SK-N-SH treated with all-trans-retinoic acid at 6 μM for 48 hours (cell line): ENCODE results near the gene CTIF.

ENCODE experiments used
- BACH2 ChIP-seq: fragments of 250-450 bp; sonication (Bioruptor Pico); IDR thresholded peaks from 2 replicates; pipeline ENCODE4 v1.9.0; 2021; ENCODE audit warnings: mild to moderate bottlenecking, borderline replicate concordance
- CSRNP3 ChIP-seq: fragments of 250-450 bp; sonication (Bioruptor Pico); IDR thresholded peaks from 2 replicates; pipeline ENCODE4 v1.5.1; 2021; ENCODE audit warnings: mild to moderate bottlenecking, moderate library complexity
- ESRRG ChIP-seq: fragments of 250-450 bp; sonication (Bioruptor Pico); IDR thresholded peaks from 2 replicates; pipeline ENCODE4 v1.6.1; 2021; ENCODE audit warnings: mild to moderate bottlenecking
- OSR1 ChIP-seq: fragments of 250-450 bp; sonication (Bioruptor Pico); IDR thresholded peaks from 2 replicates; pipeline ENCODE4 v1.8.0; 2022; ENCODE audit warnings: moderate library complexity, mild to moderate bottlenecking, inconsistent platforms
- PATZ1 ChIP-seq: fragments of 250-450 bp; sonication (Bioruptor Pico); IDR thresholded peaks from 2 replicates; pipeline ENCODE4 v1.8.0; 2020; ENCODE audit warnings: mild to moderate bottlenecking, moderate library complexity, borderline replicate concordance
- PPARA ChIP-seq: fragments of 250-450 bp; sonication (Bioruptor Pico); IDR thresholded peaks from 2 replicates; pipeline ENCODE4 v1.5.0; 2020; ENCODE audit warnings: mild to moderate bottlenecking, borderline replicate concordance
- RARB ChIP-seq: fragments of 250-450 bp; sonication (Bioruptor Pico); IDR thresholded peaks from 2 replicates; pipeline ENCODE4 v1.8.0; 2021; ENCODE audit warnings: mild to moderate bottlenecking, moderate library complexity
- TOX ChIP-seq: fragments of 250-450 bp; sonication (Bioruptor Pico); IDR thresholded peaks from 2 replicates; pipeline ENCODE4 v1.8.0; 2021; ENCODE audit warnings: mild to moderate bottlenecking, moderate library complexity, borderline replicate concordance
- TSHZ2 ChIP-seq: fragments of 250-450 bp; sonication (Bioruptor Pico); IDR thresholded peaks from 2 replicates; pipeline ENCODE4 v1.5.0; 2020; ENCODE audit warnings: mild to moderate bottlenecking, moderate library complexity
- ZC3H10 ChIP-seq: fragments of 250-450 bp; sonication (Bioruptor Pico); IDR thresholded peaks from 2 replicates; pipeline ENCODE4 v1.5.1; 2021; ENCODE audit warnings: mild to moderate bottlenecking, moderate library complexity
- ZFP3 ChIP-seq: fragments of 250-450 bp; sonication (Bioruptor Pico); IDR thresholded peaks from 2 replicates; pipeline ENCODE4 v1.5.0; 2020; ENCODE audit warnings: mild to moderate bottlenecking, moderate library complexity
- ZFP30 ChIP-seq: fragments of 450-650 bp; formaldehyde crosslinking; IDR thresholded peaks from 2 replicates; pipeline ENCODE4 v1.5.0; 2022; ENCODE audit warnings: mild to moderate bottlenecking, moderate library complexity
- ZNF565 ChIP-seq: fragments of 450-650 bp; formaldehyde crosslinking; conservative IDR thresholded peaks from 2 replicates; pipeline ENCODE4 v1.5.0; 2020; ENCODE audit warnings: low read depth, mild to moderate bottlenecking, moderate library complexity
- ZNF70 ChIP-seq: fragments of 450-650 bp; formaldehyde crosslinking; IDR thresholded peaks from 2 replicates; pipeline ENCODE4 v1.5.0; 2020; ENCODE audit warnings: mild to moderate bottlenecking, moderate library complexity

DNA sequence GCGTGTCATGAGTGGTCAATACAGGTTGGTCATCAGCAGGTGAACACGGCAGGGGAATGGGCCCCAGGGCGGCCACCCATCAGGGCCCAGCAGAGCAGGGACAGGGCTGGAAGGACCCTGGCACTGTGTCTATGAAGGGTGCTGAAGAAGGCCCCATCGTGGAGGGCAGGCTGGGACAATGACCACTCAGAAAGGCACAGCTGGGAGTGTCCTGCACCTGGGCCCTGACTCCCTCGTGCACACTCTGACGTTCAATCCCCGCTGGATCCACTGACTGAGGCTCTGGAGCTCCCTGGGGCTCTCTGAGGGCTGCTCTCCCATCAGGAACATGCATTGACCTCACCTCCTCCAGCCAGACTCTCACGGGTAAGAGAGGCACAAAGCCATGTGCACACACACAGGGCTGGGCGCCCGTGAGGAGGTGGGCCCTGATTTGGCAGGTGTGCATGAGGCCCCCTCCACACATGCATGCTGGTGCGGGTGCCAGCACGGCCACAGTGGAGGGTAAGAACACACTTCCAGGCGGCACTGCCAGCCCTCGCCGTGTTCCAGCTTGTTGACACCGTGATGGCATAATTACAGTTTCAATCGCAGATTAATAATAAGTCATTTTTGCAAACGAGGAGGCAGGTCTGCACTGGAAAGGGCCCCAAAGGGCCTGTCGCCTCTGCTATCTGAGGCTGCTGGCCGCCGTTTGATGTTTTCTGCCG is 353.5 kb downstream of the CTIF start:
- no peak for TF ChIP-seq ZNF565 (CRISPR knock-in tag)
- no peak for TF ChIP-seq ZFP3
- TF ChIP-seq BACH2 (CRISPR knock-in tag) = no peak
- no peak for TF ChIP-seq TOX (CRISPR knock-in tag)
- no peak for TF ChIP-seq TSHZ2 (CRISPR knock-in tag)
- no peak for TF ChIP-seq PPARA
- TF ChIP-seq OSR1 = no peak
- TF ChIP-seq ZNF70 = no peak
- no peak for TF ChIP-seq ZC3H10 (CRISPR knock-in tag)
- TF ChIP-seq ZFP30 (CRISPR knock-in tag) = no peak
- TF ChIP-seq PATZ1 (CRISPR knock-in tag) = no peak
- TF ChIP-seq ESRRG = no peak
- no peak for TF ChIP-seq RARB (CRISPR knock-in tag)
- no peak for TF ChIP-seq CSRNP3 (CRISPR knock-in tag)
